GM12874 (cell line): ENCODE measurements around the gene JMJD7.

Experiments used
- TF ChIP-seq, protein P1 (sequence below): IDR thresholded peaks from 2 replicates; pipeline ENCODE4 v1.5.1; 2011; ENCODE audit warnings: low read depth, mild to moderate bottlenecking, control low read depth, low read length, moderate library complexity; ENCODE audit not compliant: insufficient read depth

Gene JMJD7

DNA sequence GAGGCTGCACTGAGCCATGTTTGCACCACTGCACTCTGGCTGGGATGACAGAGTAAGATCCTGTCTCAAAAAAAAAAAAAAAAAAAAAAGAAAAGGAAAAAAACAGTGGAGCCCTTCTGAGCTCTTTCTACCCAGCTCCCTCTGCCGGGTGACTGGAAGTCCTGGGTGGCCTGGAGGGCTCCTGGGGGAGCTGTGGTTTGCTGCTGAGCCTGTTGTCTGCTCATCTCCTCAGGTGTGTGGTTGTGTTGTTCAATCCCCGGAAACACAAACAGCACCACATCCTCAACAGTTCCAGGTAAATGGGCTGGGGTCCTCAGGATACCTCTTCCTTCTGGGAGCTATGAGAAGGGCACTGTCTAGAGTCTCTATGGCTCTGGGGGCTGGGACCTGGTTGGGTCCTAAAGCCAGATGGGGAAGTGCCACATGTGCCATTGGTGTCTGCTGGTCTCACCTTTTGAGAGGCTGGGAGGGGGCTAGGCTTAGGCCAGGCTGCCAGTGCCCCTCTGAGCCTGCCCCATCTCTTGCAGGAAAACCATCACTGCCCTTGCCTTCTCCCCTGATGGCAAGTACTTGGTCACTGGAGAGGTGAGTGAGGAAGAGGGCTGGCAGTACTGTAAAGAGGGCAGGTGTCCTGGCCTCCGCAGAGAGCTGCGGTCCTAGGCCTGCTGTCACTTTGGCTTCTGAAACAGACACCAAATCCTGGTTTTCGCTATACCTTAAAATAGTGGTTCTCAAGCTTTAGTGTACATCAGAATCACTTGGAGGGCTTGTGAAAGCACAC, 17.1 kb upstream of the JMJD7 start:
- TF ChIP-seq, protein P1, sequence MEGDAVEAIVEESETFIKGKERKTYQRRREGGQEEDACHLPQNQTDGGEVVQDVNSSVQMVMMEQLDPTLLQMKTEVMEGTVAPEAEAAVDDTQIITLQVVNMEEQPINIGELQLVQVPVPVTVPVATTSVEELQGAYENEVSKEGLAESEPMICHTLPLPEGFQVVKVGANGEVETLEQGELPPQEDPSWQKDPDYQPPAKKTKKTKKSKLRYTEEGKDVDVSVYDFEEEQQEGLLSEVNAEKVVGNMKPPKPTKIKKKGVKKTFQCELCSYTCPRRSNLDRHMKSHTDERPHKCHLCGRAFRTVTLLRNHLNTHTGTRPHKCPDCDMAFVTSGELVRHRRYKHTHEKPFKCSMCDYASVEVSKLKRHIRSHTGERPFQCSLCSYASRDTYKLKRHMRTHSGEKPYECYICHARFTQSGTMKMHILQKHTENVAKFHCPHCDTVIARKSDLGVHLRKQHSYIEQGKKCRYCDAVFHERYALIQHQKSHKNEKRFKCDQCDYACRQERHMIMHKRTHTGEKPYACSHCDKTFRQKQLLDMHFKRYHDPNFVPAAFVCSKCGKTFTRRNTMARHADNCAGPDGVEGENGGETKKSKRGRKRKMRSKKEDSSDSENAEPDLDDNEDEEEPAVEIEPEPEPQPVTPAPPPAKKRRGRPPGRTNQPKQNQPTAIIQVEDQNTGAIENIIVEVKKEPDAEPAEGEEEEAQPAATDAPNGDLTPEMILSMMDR = no peak

DNA sequence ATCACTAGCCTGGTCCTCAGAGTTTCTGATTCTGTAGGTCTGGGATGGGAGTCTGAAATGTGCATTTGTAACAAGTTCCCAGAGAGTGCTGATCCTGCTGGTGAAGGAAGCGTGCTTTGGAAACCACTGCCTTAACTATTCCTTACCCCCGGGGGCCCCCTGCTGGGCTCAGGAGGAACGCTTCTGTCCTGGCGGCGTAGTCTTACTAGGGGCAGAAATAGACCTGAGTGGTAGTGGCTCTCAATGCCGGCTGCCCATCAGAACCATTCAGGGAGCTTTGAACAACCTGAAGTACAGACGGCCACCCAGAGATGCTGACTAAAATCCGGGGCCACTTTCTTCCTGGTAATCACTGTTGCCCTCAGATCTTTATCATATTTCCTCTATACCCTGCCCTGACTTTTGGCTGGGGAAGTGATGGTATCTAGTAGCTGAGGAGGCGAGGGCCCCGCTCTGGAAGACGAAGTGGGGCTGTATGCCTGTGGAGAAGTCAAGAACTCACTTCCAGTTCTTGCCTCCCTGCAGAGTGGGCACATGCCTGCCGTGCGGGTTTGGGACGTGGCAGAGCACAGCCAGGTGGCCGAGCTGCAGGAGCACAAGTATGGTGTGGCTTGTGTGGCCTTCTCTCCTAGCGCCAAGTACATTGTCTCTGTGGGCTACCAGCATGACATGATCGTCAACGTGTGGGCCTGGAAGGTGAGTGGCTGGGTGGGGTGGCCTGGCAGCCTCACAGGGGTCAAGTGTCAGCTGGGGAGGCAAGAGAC, 16.3 kb upstream of the JMJD7 start:
- TF ChIP-seq, protein P1 = peak; percentile 88

DNA sequence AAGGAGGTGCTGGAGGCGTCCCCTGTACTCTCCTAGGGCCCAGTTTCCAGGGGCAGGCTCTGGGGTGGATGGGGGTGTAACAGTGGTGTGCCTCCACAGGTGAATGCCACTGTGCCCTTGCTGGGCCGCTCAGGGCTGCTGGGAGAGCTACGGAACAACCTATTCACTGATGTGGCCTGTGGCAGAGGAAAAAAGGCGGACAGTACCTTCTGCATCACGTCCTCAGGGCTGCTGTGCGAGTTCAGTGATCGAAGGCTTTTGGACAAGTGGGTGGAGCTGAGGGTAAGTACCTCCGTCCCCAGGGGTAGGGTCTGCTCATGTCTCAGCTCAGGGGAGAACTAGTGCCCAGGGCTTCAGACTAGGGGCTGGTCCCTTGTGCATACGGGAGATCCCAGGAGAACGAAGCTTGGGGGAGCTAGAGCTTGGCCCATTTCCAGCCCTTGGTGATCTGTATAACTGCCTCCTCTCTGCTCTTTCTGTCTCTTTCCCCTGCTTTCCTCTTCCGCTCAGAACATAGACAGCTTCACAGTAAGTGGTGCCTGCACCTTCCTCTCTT, 15.0 kb upstream of the JMJD7 start:
- TF ChIP-seq, protein P1 = no peak

- TF ChIP-seq, protein P1 = no peak
Measured at GRCh38 chr15:41813426-41813825, 14.5 kb upstream of the JMJD7 start.

- TF ChIP-seq, protein P1 = no peak
Measured at GRCh38 chr15:41814534-41814933, 13.4 kb upstream of the JMJD7 start.

- TF ChIP-seq, protein P1 = no peak
Measured at GRCh38 chr15:41816788-41817187, 11.1 kb upstream of the JMJD7 start.

DNA sequence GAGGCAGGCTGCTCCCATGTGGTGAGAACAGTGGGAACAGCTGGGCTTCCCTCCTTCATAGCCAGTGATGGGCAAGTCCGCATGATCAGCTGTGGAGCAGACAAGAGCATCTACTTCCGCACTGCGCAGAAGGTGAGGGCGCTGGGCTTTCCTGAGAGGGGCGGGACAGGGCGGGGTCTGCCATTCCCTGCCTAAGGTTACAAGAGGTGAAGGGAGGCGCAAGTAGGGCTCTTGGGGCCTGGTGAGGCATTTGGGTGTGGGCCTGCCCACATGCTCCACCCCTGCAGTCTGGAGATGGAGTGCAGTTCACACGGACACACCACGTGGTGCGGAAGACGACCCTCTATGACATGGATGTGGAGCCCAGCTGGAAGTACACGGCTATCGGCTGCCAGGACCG, 10.6 kb upstream of the JMJD7 start:
- TF ChIP-seq, protein P1 = no peak
